ENCODE data around the gene HLA-DMB.

HLA-DMB gene

GRCh38 chr6:32950010-32950409 is 9.2 kb upstream of the HLA-DMB start:
- ATAC-seq, result no peak
- TF ChIP-seq POU6F1 (CRISPR knock-in tag; IDR thresholded peaks at IDR 0.05; ENCODE audit: borderline replicate concordance, low read depth) (no peak), PATZ1 (CRISPR knock-in tag; IDR thresholded peaks at IDR 0.05; ENCODE audit: borderline replicate concordance) (no peak), ZNF70 (CRISPR knock-in tag; IDR thresholded peaks at IDR 0.05) (no peak), ISL1 (CRISPR knock-in tag; IDR thresholded peaks at IDR 0.05) (no peak), ZFP30 (CRISPR knock-in tag; IDR thresholded peaks at IDR 0.05) (no peak), ESRRG (CRISPR knock-in tag; IDR thresholded peaks at IDR 0.05) (no peak), ZFP3 (CRISPR knock-in tag; IDR thresholded peaks at IDR 0.05) (no peak), CREB5 (CRISPR knock-in tag; IDR thresholded peaks at IDR 0.05; ENCODE audit: low read depth) (no peak)

GRCh38 chr6:32949113-32949512 is 8.3 kb upstream of the HLA-DMB start:
- no peak for ATAC-seq
- no peak for TF ChIP-seq POU6F1 (CRISPR knock-in tag; IDR thresholded peaks at IDR 0.05; ENCODE audit: borderline replicate concordance, low read depth)
- TF ChIP-seq ESRRG (CRISPR knock-in tag; IDR thresholded peaks at IDR 0.05), result no peak
- TF ChIP-seq TOX (CRISPR knock-in tag; IDR thresholded peaks at IDR 0.05; ENCODE audit: borderline replicate concordance), result no peak
- TF ChIP-seq ZNF565 (CRISPR knock-in tag; conservative IDR thresholded peaks at IDR 0.05; ENCODE audit: low read depth), result no peak
- no peak for TF ChIP-seq ARNTL (CRISPR knock-in tag; IDR thresholded peaks at IDR 0.05; ENCODE audit: borderline replicate concordance, low read depth)
- no peak for TF ChIP-seq RARB (CRISPR knock-in tag; IDR thresholded peaks at IDR 0.05)
- TF ChIP-seq ZFP30 (CRISPR knock-in tag; IDR thresholded peaks at IDR 0.05), result no peak
- no peak for TF ChIP-seq PPARA (CRISPR knock-in tag; IDR thresholded peaks at IDR 0.05; ENCODE audit: borderline replicate concordance)

- TF ChIP-seq BACH2 (CRISPR knock-in tag; IDR thresholded peaks at IDR 0.05; ENCODE audit: borderline replicate concordance) (no peak), ZFP3 (CRISPR knock-in tag; IDR thresholded peaks at IDR 0.05) (no peak), CSRNP3 (CRISPR knock-in tag; IDR thresholded peaks at IDR 0.05) (no peak), TCF4 (CRISPR knock-in tag; IDR thresholded peaks at IDR 0.05; ENCODE audit: borderline replicate concordance) (no peak), ARNTL (CRISPR knock-in tag; IDR thresholded peaks at IDR 0.05; ENCODE audit: borderline replicate concordance, low read depth) (no peak), POU6F1 (CRISPR knock-in tag; IDR thresholded peaks at IDR 0.05; ENCODE audit: borderline replicate concordance, low read depth) (no peak), ZNF8 (CRISPR knock-in tag; IDR thresholded peaks at IDR 0.05) (no peak)
- ATAC-seq, result peak; percentile 87
Measured at GRCh38 chr6:32947552-32948465, 7.0 kb upstream of the HLA-DMB start.

Measured in SK-N-SH treated with all-trans-retinoic acid at 6 μM for 48 hours (cell line).